ENCODE measurements around the gene THAP4.
"Not testable (repeated sequence)": the region's sequence is repeated elsewhere in the genome, so short reads cannot be mapped to it uniquely, and the experiment has no call there.

Gene THAP4

DNA sequence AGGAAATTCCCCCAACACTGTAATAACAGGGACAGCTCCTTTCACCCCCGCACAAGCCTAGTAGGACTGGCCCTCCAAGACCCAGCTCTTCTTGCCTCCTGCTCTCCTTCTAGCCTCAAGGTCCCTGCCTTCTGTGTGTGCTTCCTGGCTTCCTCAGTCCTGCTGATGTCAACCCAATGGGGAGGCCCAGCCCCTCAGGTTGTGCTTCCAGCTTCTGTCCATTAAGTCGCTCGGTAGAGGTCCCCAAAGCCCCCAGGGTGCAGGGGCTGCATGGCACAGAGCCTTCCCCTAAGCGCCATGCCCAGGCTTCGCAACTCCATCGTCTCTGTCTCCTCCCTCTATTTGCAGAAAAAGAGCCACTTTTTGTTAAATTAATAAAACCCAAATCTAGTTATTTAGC lies 39.4 kb downstream of the THAP4 start:
- DNase-seq (ENCODE audit: low read depth, low spot score), result no peak
- H3K4me3 ChIP-seq (ENCODE audit: low read length), result no peak overlapping the region

DNA sequence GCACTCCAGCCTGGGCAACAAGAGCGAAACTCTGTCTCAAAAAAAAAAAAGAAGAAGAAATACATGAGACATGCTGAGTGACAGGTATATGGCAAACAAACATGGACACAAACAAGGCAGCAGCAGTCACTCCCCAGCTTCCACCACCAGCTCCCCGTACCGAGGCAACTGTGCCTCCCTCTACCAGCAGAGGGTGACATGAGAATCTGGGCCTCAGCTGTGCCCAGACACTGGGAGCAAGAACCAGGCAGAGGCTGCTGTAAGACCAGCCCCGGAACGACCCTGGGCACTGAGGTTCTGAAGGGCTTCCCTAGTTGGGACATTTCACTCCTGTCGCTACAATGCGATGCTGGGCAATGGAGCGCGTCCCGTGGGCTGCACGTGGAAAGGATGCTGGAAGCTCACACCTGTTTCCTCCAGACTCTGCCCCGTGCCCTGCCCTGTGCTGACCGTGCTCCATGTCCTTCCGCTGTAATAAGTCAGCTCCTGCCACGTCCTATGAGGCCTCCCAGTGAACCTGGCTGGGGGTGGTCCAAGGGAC lies 41.3 kb downstream of the THAP4 start:
- DNase-seq (ENCODE audit: low read depth, low spot score), result no peak
- no peak overlapping the region for H3K4me3 ChIP-seq (ENCODE audit: low read length)

DNA sequence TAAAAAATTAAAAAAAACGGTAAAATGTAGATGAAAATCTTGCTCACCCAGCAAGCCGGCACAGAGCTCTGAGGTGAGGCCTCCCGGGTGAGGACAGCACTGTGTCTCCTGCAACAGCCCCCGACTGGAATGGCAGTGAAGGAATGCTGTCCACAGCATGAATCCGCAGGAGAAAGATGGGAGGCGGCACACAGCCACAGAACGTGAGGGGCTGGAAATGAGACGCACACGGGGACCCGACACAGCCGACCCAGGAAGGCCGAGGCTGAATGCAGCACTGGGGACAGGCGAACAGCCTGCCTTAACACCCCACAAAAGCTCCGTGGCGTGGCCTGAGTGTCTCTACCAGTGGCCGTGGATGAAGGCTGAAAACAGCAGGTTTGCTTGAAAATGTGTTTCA lies 43.7 kb downstream of the THAP4 start:
- H3K4me3 ChIP-seq (ENCODE audit: low read length), result no peak overlapping the region
- no peak for DNase-seq (ENCODE audit: low read depth, low spot score)

DNA sequence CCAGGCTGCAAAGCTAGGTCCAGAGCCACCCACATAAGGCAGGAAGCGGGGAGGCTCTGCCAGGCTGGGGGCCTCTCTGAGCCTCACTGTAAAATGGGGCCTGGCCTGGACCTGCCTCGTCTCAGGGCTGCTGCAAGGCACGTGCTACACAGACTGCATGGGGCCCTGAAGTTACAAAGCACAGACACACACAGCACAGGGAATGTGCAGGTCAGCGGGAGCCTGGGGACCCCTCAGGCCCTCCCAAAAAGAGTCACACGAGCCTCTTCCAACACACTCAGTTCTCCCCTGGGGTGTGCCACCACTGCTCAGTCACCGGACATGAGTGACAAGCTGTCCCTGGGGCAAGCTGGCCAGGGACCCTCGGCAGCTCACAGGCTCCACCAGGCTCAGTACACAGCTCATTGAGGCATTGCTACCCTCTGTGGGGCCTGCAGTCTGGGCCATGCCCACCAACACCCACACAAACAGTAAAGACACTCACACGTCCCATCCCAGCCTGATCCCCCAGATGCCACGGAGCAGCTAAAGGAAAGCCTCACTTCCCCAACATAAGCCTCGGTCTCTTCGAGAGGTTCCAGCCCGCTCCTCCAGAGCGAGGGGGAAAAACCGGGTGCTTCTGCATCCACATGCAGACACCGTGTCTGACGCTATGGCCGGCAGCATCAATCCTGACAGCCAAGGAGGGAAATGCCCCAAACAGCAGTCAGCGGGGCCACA lies 44.7 kb downstream of the THAP4 start:
- DNase-seq (ENCODE audit: low read depth, low spot score), result no peak
- H3K4me3 ChIP-seq (ENCODE audit: low read length), result no peak overlapping the region

DNA sequence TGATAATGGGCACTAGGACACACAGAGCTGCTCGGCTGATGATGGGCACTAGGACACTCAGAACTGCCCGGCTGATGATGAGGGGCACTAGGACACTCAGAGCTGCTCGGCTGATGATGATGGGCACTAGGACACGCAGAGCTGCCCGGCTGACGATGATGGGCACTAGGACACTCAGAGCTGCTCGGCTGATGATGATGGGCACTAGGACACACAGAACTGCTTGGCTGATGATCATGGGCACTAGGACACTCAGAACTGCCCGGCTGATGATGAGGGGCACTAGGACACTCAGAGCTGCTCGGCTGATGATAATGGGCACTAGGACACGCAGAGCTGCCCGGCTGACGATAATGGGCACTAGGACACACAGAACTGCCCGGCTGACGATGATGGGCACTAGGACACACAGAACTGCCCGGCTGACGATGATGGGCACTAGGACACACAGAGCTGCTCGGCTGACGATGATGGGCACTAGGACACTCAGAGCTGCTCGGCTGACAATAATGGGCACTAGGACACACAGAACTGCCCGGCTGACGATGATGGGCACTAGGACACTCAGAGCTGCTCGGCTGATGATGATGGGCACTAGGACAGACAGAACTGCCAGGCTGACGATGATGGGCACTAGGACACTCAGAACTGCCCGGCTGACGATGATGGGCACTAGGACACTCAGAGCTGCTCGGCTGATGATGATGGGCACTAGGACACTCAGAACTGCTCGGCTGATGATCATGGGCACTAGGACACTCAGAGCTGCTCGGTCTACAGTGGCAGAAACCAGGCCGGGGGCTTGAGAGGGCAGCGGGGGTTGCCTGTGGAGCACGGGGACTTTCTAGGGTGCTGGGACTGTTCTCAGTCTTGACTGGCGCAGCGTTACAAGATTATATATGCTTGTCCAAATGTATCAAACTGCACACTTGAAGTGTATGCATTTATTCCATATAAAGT lies 46.2 kb downstream of the THAP4 start:
- DNase-seq (ENCODE audit: low read depth, low spot score); H3K4me3 ChIP-seq (ENCODE audit: low read length): not testable (repeated sequence)

DNA sequence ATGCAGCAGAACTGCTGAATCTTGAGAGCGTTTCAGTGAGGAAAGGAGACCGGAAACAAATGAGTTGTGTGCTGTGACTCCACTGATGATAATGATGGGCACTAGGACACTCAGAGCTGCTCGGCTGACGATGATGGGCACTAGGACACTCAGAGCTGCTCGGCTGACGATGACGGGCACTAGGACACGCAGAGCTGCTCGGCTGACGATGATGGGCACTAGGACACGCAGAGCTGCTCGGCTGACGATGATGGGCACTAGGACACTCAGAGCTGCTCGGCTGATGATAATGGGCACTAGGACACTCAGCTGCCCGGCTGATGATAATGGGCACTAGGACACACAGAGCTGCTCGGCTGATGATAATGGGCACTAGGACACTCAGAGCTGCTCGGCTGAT lies 47.1 kb downstream of the THAP4 start:
- DNase-seq (ENCODE audit: low read depth, low spot score); H3K4me3 ChIP-seq (ENCODE audit: low read length): not testable (repeated sequence)

DNA sequence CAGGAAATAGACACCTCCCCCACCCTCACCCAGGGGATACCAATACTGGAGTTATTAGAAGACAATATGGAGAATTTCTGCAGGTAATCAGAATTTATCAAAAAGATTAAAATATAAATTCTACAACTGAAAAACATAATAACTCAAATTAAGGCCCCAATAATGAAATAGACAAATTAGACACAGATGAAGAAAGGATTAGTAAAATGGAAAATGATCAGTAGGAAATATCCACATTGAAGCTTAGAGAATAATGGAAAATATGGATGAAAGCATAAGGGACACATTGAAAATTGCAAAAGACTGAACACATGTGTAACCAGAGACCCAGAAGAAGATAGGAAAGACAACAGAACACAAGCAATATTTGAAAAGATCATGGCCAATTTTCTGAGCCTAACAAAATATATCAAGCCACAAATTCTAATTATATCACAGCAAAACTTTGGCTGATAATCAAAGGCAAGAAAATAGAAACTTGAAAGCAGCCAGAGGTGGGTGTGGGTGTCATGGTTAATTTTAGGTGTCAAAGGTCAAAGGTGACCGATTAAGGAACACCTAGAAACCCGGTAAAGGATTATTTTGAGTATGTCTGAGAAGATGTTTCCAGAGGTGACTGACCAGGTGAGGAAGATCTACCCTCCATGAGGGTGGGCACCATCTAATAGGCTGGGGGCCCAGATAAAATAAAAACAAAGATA lies 50.2 kb downstream of the THAP4 start:
- no peak overlapping the region for H3K4me3 ChIP-seq (ENCODE audit: low read length)
- DNase-seq (ENCODE audit: low read depth, low spot score), result no peak

DNA sequence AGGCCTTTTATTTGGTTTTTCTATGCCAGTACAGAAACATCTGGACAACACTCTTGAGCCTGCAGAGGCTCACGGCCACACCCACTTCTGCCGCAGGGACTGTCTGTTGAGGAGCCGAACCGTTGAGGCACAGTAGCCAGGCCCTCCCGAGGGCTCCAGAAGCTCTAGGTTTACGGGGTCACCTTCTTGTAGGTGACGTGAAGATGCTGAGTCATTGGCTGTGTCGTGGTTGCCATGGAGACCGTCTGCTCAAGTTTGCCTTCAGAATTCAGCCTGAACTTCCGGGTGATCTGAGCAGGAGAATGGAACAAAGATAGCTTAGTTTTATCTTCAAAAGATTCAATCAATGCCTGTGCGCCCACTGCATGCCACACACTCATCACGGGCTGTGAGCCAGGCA lies 52.5 kb downstream of the THAP4 start:
- H3K4me3 ChIP-seq (ENCODE audit: low read length), result no peak overlapping the region
- DNase-seq (ENCODE audit: low read depth, low spot score), result no peak

DNA sequence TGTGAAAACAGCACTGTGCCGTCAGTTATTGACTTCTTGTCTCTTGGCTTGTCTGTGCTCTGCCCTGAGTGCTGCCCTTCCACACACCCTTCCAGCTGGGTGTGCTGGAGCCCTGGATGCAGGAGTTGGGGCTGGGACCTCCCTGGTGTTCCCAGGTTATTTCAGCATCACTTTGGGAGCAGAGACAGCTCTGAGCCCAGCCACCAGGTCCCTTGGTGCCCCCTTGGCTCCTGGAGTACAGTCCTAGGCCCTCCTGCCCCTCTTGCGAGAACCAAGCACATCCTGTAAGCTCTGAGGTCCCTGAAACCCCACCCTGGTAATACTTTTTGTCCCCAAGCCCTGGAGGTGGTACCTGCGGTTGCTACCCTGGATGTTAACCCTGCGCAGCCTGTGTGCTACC lies 54.2 kb downstream of the THAP4 start:
- no peak overlapping the region for H3K4me3 ChIP-seq (ENCODE audit: low read length)
- DNase-seq (ENCODE audit: low read depth, low spot score), result no peak

DNA sequence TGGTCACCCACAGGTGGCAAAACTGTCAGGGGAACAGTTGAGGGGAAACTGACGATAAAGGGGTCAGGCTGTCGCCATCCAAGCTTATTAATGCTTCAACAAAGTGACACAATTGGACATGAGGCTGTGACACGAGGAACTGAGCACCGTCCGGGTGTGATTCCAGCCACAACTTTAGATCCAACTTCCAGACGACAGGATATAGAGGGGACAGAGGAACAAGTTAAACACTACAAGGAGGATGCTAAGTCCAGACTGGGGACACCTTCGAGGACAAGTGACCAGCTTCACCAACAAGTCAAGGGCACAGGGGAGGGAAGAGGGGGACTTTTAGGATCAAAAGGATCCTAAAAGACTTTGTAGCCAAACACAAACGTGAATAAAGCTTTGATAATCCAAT lies 54.6 kb downstream of the THAP4 start:
- H3K4me3 ChIP-seq (ENCODE audit: low read length), result no peak overlapping the region
- no peak for DNase-seq (ENCODE audit: low read depth, low spot score)

DNA sequence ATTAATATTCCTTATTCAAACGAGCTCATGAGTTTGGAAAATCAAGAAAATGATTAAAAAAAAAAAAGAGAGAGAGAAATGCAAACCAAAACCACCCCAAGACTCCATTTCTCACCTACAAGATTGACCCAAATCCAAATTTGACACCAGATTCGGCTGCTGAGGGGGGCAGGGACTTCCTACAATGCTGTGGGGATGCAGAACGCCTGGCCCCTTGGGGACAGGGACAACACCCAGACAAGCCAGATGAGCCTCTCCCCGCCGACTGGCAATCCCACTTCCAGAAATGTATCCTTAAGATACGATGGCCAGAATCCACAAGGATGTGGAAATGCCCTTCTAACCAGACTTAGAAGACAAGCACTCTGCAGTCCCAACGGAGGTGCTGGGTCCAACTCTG lies 57.7 kb downstream of the THAP4 start:
- H3K4me3 ChIP-seq (ENCODE audit: low read length), result no peak overlapping the region
- DNase-seq (ENCODE audit: low read depth, low spot score), result no peak

DNA sequence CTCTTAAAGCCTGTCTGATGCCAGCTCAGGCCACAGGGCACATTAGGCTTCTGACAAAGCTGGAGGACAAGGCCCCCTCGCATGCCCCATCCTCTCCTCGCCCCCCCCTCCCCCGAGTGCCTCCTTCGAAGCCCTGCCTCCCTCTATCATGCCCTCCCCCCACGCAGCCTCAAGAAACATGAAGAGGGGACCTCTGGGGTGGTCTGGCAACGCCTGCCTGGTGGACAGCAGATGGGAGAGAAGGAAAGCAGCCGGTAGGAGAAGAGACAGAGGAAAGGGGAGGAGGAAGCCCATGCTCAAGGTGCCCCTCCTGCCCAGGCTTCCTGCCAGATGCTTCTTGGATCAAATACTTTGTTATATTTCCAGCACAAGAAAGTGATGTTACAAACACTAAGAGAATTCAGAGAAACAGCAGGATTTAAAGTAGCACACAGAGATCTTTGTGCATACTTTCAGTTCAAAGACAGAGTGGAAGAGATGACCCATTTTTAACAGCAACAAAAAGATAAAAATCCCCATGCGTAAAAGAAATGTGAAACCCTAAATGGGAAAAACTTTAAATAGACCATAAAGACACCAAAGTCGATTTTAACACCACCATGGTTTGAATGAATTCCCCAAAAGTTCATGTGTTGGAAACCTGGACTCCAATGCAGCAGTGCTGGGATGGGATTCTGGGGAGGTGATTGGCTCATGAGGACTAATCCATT lies 59.4 kb downstream of the THAP4 start:
- H3K4me3 ChIP-seq (ENCODE audit: low read length), result no peak overlapping the region
- no peak for DNase-seq (ENCODE audit: low read depth, low spot score)

DNA sequence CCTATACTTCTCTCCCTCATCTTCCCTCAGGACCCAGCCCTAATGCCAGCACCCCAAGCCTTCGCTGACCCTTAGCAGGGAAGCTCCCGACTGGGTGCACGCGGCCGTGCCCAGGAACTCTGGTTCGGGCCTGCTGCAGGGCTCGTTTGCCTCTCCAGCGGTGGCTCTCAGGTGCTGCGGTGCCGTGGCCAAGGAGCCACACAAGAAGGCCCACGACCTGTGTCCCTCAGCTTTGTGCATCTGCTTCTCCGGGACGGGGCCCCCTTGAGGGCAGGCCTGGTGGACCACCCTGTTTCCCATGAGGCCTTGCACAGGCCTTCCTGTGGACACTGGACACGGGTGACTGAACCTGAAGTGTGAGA lies 60.7 kb downstream of the THAP4 start:
- DNase-seq (ENCODE audit: low read depth, low spot score), result no peak
- H3K4me3 ChIP-seq (ENCODE audit: low read length), result no peak overlapping the region

DNA sequence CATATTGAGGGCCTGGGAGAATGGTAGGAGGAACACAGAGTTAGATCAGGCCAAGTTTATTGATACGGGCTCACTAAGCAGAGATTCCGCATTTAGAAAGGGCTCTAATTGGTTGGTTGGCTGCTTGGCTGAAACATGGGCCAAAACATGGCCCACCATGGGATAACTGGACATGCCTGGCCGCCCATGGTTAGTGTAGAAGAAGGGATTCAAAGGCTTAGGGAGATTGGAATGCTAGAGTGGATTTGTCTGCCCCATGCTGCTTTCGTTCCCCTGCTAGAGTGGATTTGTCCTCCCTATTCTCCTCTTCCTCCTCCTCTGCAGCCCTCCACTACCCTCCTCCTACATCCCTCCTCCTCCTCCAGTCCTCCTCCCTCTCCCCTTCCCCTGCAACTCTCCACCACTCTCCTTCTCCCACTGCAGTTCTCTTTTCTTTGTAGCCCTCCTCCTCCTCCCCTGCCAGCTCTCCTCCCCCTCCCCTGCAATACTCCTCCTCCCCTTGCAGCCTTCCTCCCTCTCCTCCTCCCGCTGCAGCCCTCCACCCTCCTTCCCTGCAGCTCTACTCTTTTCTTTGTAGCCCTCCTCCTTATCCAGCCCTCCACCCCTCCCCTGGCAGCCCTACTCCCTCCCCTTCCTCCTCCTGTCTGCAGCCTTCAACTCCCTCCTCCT lies 61.2 kb downstream of the THAP4 start:
- H3K4me3 ChIP-seq (ENCODE audit: low read length), result no peak overlapping the region
- no peak for DNase-seq (ENCODE audit: low read depth, low spot score)

DNA sequence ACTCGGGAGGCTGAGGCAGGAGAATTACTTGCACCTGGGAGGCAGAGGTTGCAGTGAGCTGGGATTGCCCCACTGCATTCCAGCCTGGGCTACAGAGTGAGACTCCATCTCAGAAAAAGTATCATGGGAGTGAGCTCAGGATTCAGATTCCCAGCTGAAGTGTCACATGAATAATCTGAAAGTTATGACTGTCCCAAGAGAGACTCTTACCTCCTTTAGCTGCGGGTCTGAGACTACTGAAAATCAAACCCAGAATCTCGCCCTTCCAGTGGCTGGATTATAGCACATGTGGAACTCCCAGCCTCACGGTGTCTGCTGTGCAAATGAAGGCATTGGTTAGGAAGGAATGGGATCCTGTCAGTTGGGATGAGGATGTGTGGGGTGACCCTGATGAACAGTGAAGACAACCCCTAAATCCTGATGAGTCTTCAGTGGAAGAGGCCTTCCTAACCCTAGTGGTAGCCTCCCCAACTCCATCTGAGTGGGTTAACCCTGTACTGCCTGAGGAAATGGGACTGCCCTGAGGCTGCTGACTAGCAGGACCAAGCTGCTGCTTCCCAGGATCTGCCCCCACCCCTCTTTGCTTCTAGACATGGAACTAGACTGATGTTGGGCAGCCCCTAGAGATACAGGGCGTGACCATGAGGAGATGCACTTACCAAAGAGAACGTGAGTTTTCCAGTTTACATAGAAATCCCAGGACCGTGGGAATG lies 61.9 kb downstream of the THAP4 start:
- no peak overlapping the region for H3K4me3 ChIP-seq (ENCODE audit: low read length)
- no peak for DNase-seq (ENCODE audit: low read depth, low spot score)

DNA sequence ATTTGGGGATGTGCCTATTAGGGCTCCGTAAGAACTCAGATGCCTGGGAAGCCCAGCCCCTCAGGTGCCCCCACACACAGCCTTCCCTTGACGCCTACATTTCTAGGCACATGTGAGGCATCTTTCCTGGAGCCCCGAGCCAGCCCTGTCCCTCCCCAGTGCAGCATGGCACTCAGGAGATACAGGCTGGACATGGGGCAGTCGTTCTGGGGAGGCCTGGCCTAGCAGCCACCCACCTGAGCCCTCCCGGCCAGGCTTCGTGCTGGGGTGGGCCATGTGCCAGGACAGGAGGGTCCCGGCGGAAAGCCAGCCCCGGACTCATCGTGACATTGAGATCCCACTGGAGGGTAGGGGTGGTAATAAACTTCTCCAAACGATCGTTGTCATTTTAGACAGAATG lies 63.2 kb downstream of the THAP4 start:
- H3K4me3 ChIP-seq (ENCODE audit: low read length), result no peak overlapping the region
- DNase-seq (ENCODE audit: low read depth, low spot score), result no peak

DNA sequence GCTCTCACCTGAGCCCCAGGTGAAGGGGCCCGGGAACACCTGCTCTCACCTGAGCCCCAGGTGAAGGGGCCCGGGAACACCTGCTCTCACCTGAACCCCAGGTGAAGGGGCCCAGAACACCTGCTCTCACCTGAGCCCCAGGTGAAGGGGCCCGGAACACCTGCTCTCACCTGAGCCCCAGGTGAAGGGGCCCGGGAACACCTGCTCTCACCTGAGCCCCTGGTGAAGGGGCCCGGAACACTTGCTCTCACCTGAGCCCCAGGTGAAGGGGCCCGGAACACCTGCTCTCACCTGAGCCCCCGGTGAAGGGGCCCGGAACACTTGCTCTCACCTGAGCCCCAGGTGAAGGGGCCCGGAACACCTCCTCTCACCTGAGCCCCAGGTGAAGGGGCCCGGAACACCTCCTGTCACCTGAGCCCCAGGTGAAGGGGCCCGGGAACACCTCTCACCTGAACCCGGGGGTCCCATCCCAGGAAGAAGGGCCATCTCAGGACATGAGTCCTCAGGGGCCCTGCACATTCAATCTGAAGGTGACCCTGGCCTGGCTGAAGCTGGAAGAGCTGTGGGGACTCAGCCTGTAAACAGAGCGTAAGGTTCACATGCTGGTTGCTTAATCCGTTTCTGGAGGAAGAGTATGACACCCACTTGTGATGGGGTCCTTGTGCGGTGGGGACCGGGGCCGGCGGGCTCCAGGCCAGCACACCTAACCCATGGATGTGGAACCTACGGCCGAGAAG lies 63.9 kb downstream of the THAP4 start:
- not testable (repeated sequence) for DNase-seq (ENCODE audit: low read depth, low spot score); H3K4me3 ChIP-seq (ENCODE audit: low read length)

All from Jurkat, Clone E6-1 (cell line).